ENCODE measurements around the gene MRE11. TPM values are rescaled to one million over a fixed set of nuclear protein-coding genes. Genes with fewer than 3 reads are reported as not detected.
A peak's percentile ranks its signal among the peaks of the same experiment; 100 is the strongest.

The MRE11 gene
- total RNA-seq, 4 donors from 2014 or later, result 9.0 to 18.3 (median 12.1) TPM

DNA sequence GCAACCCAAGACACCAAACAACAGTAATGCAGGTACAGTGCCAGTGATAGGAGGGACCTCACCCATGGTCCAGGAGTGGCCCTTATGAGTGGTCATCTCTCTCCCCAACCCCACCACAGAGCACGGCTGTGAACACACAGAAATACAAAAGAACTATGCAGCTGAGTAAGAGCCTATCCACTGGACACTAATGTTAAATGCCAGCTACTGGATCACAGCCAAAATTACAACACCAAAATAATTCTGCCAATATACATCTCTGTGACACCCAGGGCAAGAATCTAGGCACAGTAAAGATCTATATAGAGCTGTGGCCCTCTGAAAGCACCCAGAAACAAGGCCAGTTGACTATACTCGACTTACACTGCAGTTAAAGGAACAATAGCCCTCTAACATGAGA is 69.6 kb downstream of the MRE11 start:
- 52 to 86% methylated on average over 1 to 2 of the region's 2 CpGs for WGBS, 2 donors
- Histone ChIP-seq H3K36me3 (peaks cover 0 to 88% (median 0%) of the 10 kb centered on the region in 3 donors), H3K27me3 (no peaks in the 10 kb centered on the region), H3K4me3 (no peak overlapping the region), H3K27ac (no peak overlapping the region), H3K9me3 (peaks cover 0 to 8% (median 0%) of the 10 kb centered on the region in 3 donors), H3K4me1 (no peaks in the 10 kb centered on the region)
- no peak for DNase-seq
- TF ChIP-seq, protein P1, sequence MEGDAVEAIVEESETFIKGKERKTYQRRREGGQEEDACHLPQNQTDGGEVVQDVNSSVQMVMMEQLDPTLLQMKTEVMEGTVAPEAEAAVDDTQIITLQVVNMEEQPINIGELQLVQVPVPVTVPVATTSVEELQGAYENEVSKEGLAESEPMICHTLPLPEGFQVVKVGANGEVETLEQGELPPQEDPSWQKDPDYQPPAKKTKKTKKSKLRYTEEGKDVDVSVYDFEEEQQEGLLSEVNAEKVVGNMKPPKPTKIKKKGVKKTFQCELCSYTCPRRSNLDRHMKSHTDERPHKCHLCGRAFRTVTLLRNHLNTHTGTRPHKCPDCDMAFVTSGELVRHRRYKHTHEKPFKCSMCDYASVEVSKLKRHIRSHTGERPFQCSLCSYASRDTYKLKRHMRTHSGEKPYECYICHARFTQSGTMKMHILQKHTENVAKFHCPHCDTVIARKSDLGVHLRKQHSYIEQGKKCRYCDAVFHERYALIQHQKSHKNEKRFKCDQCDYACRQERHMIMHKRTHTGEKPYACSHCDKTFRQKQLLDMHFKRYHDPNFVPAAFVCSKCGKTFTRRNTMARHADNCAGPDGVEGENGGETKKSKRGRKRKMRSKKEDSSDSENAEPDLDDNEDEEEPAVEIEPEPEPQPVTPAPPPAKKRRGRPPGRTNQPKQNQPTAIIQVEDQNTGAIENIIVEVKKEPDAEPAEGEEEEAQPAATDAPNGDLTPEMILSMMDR (IDR thresholded peaks at IDR 0.05), result no peak
- no peak for TF ChIP-seq POLR2A (IDR thresholded peaks at IDR 0.05)
- intact Hi-C loops (cut with DNase I), result no loop called here

DNA sequence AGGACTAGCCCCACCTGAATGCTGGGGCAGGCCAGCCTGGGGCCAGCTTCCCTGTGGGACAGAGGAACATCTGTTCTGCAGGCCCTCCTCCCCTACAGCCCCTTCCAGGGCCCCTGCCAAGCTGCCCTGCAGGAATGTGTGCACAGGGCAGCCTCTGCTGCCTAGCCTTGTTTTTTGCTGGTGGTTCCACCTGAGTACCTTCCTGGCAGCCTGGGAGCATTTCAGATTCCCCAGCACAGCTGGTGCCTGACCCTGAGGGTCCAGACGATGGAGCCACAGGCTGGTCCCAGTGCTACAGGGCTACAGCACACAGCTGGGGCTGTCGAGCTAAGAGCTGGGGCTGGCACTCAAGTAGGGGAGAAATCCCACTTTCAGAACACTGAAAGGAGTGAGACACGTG is 70.1 kb downstream of the MRE11 start:
- WGBS, 2 donors, result 80% methylated on average over 1 of the region's 3 CpGs; no CpG with 5 or more reads in 1 of the 2 donors
- intact Hi-C loops (cut with DNase I), result no loop called here
- DNase-seq, result no peak

DNA sequence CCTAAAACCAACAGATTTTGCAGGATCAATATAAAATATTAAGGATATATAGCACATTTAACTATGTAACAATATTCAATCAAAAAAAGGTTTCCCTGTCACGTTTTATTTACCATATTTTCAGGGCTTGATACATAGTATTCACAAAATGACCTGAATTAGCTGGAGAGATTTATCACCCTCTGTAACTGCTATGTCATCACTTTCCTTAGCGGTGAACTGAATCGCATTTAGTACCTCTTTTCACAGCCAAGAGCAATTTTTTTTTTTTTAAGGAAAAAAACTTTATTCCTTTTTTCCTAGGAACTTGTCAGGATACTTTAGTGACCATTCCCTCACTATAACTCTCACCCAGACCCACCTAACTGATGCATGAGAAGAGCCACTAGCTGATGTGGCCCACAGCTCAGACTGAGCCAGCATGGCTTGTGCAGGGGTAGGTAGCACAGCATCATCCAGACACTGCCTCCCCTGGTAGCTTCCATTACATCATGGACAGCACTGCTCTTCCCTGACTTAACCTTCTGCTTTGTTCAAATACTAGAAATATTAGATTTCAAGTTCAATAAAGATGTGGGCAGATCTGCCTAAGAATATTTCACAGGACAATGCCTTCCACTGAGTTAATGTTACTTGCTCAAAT is 75.4 kb downstream of the MRE11 start:
- Histone ChIP-seq H3K27me3 (no peaks in the 10 kb centered on the region), H3K9me3 (no peaks in the 10 kb centered on the region), H3K4me1 (no peaks in the 10 kb centered on the region), H3K27ac (no peak overlapping the region), H3K4me3 (no peak overlapping the region), H3K36me3 (peaks cover 0 to 59% (median 0%) of the 10 kb centered on the region in 3 donors)
- intact Hi-C loops (cut with DNase I), result no loop called here
- TF ChIP-seq, protein P1 (IDR thresholded peaks at IDR 0.05), result no peak
- no peak for TF ChIP-seq POLR2A (IDR thresholded peaks at IDR 0.05)
- DNase-seq, result no peak
- WGBS, 2 donors, result 72 to 75% methylated on average over 3 of the region's 3 CpGs

More for the DNA sequence above, 70.1 kb downstream of the MRE11 start:
- Histone ChIP-seq H3K4me3 (no peak overlapping the region), H3K36me3 (peaks cover 0 to 88% (median 0%) of the 10 kb centered on the region in 3 donors), H3K27ac (no peak overlapping the region), H3K9me3 (peaks cover 0 to 3% (median 0%) of the 10 kb centered on the region in 3 donors), H3K4me1 (no peaks in the 10 kb centered on the region), H3K27me3 (no peaks in the 10 kb centered on the region)
- TF ChIP-seq POLR2A (IDR thresholded peaks at IDR 0.05), result no peak
- TF ChIP-seq, protein P1 (IDR thresholded peaks at IDR 0.05), result no peak

DNA sequence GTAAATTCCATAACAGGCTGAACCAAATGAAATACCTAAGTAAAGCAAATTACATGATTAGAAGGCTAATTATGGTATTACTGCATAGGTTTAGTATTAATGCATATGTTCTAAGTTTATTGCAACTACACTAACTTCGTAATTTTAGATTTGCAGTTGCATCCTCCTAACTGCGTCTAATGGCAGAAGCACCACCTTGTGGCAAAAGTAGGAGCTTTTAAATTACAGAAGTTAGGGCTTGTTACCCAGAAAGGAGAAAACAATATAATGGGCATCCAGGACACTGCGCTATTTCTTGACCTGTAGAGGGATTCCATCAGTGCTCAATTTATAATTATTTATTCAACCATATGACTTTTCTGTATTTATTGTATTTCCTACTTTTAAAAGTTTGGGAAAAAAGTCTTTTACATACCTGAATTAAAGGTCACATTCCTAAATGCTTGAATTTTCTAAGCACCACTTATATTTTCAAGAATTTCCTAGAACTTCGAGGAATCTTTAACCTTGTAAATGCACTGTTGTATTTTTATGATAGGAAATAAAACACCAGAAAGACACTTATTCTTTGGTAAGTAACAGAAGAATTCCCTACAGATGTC is 76.2 kb downstream of the MRE11 start:
- no peak overlapping the region for H3K27ac ChIP-seq
- TF ChIP-seq POLR2A (IDR thresholded peaks at IDR 0.05), result no peak
- TF ChIP-seq, protein P1 (IDR thresholded peaks at IDR 0.05), result peak in 5 of 6 experiments; percentile 18 to 58 (median 31)
- peaks cover 0 to 52% (median 0%) of the 10 kb centered on the region in 3 donors for H3K36me3 ChIP-seq
- no peaks in the 10 kb centered on the region for H3K4me1 ChIP-seq
- intact Hi-C loops (cut with DNase I), result no loop called here
- H3K9me3 ChIP-seq, result no peaks in the 10 kb centered on the region
- 52 to 61% methylated on average over 4 of the region's 4 CpGs for WGBS, 2 donors
- no peak overlapping the region for H3K4me3 ChIP-seq
- H3K27me3 ChIP-seq, result no peaks in the 10 kb centered on the region
- no peak for DNase-seq

DNA sequence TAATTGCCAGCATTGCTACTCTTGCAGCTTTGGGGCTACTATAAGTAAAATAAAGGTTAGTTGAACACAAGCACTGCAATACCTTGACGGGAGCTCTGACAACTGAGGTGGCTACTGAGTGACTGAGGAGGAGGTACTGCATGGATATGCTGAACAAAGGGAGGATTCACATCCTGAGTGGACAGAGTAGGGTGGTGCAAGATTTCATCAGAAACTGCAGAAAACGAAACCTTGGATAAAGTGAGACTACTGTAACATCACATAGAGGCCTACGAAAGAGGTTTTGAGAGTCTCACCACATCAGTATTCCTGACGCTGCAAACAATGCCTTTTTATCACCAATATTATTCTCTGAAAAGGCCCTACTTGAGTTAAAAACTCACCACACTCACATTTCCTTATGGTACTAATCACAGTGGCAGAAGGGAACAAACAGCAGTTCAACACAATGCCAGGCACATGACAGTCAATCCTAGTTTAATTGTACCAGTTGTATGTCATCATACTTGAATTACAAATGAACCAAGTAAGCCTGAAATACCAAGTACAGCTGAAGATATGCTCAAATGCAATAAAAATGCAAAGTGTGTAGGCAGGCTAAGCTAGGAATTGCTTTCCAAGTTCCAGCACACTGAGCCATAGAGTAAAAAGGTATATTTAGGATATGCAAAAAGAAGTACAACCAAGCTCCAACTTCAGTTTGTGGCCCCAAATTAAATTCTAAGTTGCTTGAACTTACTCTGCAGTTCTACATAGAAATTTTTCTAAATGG is 88.4 kb downstream of the MRE11 start:
- Histone ChIP-seq H3K27ac (no peak overlapping the region), H3K9me3 (no peaks in the 10 kb centered on the region), H3K4me1 (peaks cover 8 to 16% (median 10%) of the 10 kb centered on the region in 3 donors), H3K27me3 (peaks cover 0 to 37% (median 5%) of the 10 kb centered on the region in 4 donors), H3K36me3 (no peaks in the 10 kb centered on the region), H3K4me3 (no peak overlapping the region)
- WGBS, 2 donors, result 86 to 91% methylated on average over 4 of the region's 4 CpGs
- TF ChIP-seq POLR2A (IDR thresholded peaks at IDR 0.05), result no peak
- TF ChIP-seq, protein P1 (IDR thresholded peaks at IDR 0.05), result no peak
- intact Hi-C loops (cut with DNase I), result no loop called here
- DNase-seq, result no peak
